Activated naive CD4-positive, alpha-beta T cell treated with anti-CD3 and anti-CD28 coated beads for 36 hours (primary cell): ENCODE measurements around the gene SSU72. TPM values are rescaled to one million over a fixed set of nuclear protein-coding genes. Genes with fewer than 3 reads are reported as not detected.
"Not testable (repeated sequence)": the region's sequence is repeated elsewhere in the genome, so short reads cannot be mapped to it uniquely, and the experiment has no call there.

ENCODE experiments used
- CTCF ChIA-PET: fragments of 350-600 bp; sonication (Branson Sonifier 250); formaldehyde crosslinking; loops from one replicate; lab custom pipeline; 2021; ENCODE audit warnings: antibody characterized with exemption; lab: Charles Lee
- DNase-seq: peaks from one replicate; pipeline ENCODE4 v3.0.0-alpha.2; 2020
- H3K27ac Mint-ChIP-seq: one replicate; pipeline ENCODE4 v1.8.0; 2021; ENCODE audit warnings: mild to moderate bottlenecking, mixed read lengths
- H3K27me3 Mint-ChIP-seq: one replicate; pipeline ENCODE4 v1.8.0; 2021; ENCODE audit warnings: low read depth, mixed read lengths
- H3K36me3 Mint-ChIP-seq: one replicate; pipeline ENCODE4 v1.8.0; 2021; ENCODE audit warnings: low read depth, mixed read lengths
- H3K4me1 Mint-ChIP-seq: one replicate; pipeline ENCODE4 v1.8.0; 2021; ENCODE audit warnings: low read depth, mixed read lengths
- H3K4me3 Mint-ChIP-seq: one replicate; pipeline ENCODE4 v1.8.0; 2021; ENCODE audit warnings: mild to moderate bottlenecking, moderate library complexity, mixed read lengths
- H3K9me3 Mint-ChIP-seq: one replicate; pipeline ENCODE4 v1.8.0; 2021; ENCODE audit warnings: mixed read lengths
- intact Hi-C: fragments of 100-400 bp; cut with micrococcal nuclease; formaldehyde crosslinking; loops from one replicate; pipeline ENCODE4 v1.15.1; 2023
- total RNA-seq, 2 experiments: library from RNA; stranded (reverse); gene quantifications; one replicate each; pipeline ENCODE4 v1.2.3, GENCODE V29; 2021

SSU72 gene
- total RNA-seq, 2 experiments from 2014 or later, result 91.6 to 95.9 TPM

DNA sequence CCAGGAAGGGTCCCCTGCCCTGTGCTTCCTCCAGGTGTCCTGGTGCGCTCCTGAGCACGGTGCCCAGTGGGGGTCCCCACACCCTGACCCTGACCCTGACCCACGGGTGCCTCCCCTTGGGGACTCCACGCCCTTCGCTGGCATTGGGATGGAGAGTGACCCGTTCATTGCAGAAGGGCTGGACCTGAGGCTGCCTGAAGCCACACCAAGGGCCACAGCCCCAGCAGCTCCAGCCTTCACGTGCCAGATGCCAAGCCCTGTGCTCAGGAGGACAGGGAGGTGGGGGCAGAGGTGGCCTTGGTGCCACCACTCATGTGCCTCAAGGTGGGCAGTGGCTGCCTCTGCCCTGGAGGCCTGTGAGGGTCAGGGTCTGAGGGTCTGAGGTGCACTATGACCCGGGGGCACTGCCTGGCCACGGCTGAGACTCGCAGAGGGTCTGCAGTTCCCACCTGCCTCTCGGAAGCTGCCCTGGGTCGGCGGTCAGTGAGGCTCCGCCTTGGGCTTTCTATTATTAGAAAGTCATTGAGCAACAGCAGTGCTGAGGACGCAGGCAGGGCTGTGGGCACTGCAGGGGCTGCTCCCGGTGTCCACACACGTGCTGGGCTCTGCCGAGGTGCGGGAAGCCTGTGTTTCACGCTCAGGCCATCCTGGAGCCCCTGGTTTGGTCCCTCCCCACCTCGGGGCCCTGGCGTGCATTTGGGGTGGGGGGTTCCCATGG lies 41.3 kb downstream of the SSU72 start:
- intact Hi-C loops, H3K4me3 Mint-ChIP-seq, DNase-seq, CTCF ChIA-PET, H3K27ac Mint-ChIP-seq, H3K4me1 Mint-ChIP-seq, H3K27me3 Mint-ChIP-seq, H3K9me3 Mint-ChIP-seq: not testable (repeated sequence)
- H3K36me3 Mint-ChIP-seq, result peaks cover 28% of the 10 kb centered on the region

DNA sequence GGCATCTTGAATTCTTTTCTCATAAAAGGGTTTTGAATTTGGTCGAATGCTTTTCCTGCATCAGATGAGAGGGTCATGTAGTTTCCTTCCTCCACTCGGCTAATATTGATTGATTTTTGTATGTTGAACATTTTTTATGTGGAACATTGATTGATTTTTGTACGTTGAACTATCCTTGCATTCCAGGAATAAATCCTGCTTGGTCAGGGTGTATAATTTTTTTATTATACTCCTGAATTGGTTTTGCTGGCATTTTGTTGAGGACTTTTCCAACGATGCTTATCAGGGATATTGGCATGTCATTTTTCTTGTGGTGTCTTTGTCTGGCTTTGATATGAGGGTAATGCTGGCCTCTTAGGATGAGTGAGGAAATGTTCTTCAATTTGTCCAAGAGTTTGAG lies 42.7 kb downstream of the SSU72 start:
- Mint-ChIP-seq H3K27ac (no peak overlapping the region), H3K9me3 (peaks cover 8% of the 10 kb centered on the region), H3K4me1 (no peaks in the 10 kb centered on the region), H3K4me3 (no peak overlapping the region), H3K36me3 (peaks cover 34% of the 10 kb centered on the region), H3K27me3 (no peaks in the 10 kb centered on the region)
- DNase-seq, result no peak
- CTCF ChIA-PET, result no interaction called here
- intact Hi-C loops, result no loop called here

DNA sequence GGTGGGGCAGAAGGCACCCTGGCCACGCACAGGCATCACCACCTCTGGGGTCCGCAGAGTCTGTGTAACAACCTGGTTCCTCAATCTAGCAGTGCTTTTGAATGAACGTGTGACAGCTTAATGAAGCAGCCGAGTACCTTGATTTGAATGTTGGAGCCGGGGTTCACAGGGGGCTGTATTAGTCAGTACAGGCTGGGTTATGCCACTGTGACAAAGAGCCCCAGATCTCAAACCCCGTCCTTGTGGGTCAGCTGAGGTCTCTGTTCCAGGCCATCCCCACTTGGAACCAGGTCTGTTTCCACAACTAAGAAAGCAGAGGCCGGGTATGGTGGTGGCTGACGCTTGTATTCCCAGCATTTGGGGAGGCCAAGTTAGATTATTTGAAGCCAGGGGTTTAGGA lies 44.7 kb downstream of the SSU72 start:
- Mint-ChIP-seq H3K9me3 (peaks cover 8% of the 10 kb centered on the region), H3K4me3 (no peak overlapping the region), H3K4me1 (no peaks in the 10 kb centered on the region), H3K36me3 (peaks cover 36% of the 10 kb centered on the region), H3K27ac (no peak overlapping the region), H3K27me3 (no peaks in the 10 kb centered on the region)
- CTCF ChIA-PET, result interaction anchor here (0.6 kb wide), 1 partner anchor 45 kb away, joined by 3 read pairs; no protein-coding TSS in a partner anchor
- intact Hi-C loops, result no loop called here
- no peak for DNase-seq

DNA sequence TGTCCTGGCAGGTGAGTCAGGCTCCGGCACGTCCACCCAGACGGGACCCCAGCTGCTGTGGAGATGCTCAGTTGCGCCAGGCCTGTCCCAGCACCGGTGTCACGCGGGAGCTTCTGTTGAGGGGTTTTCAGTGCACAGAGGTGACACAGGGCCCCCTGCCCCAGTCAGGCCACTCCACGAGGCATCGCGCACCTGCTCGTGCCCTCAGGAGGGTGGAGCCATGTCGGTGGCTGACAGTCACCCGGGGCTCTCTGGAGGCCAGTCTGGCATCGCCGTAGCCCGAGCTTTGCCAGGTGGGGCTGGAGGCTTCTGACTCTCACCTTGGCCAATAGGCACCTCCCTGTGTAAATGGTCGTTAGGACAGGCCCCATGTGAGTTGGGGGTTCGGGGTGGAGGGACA lies 45.3 kb downstream of the SSU72 start:
- no peak overlapping the region for H3K4me3 Mint-ChIP-seq
- peaks cover 36% of the 10 kb centered on the region for H3K36me3 Mint-ChIP-seq
- H3K27ac Mint-ChIP-seq, result no peak overlapping the region
- intact Hi-C loops, result no loop called here
- no peaks in the 10 kb centered on the region for H3K27me3 Mint-ChIP-seq
- no peak for DNase-seq
- H3K9me3 Mint-ChIP-seq, result peaks cover 8% of the 10 kb centered on the region
- H3K4me1 Mint-ChIP-seq, result no peaks in the 10 kb centered on the region
- CTCF ChIA-PET, result no interaction called here

DNA sequence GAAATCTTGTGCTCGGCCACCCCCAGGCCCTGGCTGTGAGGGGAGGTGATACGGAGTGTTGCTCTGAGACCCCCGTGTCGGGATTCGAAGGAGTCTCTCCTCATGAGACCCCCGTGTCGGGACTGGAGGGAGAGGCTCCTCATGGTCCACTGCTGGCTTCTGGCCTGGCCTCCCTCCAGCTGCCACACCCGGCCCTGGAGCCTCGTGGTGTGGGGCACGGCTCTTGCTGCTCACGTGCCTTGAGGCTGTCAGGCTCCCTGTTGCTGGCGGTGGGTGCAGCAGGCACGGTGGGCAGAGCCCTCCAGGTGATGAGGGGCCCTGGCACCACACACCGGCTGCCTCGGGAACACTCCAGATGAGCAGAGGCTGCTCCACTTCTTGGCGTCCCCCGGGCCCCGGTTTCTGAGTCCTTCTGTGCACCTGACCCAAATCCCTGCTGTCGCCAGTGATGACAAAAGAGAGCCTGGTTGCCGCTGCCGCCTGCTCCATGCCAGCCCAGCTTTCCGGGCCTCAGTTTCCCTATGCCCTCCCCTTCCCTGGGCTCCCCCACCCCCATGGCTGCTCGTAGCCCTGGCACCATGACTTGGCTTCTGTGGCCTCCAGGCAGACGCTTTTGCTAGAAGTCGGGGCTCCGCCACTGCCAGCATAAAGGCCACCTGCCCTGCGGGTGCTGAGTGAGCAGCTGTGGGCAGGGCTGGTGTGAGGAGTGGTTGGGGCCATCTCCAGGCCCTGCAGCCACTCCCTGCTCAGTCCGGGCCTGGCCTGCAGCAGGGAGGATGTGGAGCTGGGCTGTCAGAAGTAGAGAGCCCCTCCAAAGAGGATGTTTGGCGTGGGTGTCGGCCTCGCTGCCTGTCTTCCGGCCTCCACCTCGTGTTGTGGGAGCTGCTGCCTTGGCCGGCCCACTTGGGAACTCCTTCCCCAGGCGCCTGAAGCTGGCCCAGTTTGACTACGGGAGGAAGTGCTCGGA lies 46.1 kb downstream of the SSU72 start:
- intact Hi-C loops, result no loop called here
- Mint-ChIP-seq H3K4me1 (no peaks in the 10 kb centered on the region), H3K36me3 (peaks cover 38% of the 10 kb centered on the region), H3K9me3 (peaks cover 8% of the 10 kb centered on the region), H3K27me3 (no peaks in the 10 kb centered on the region), H3K4me3 (no peak overlapping the region), H3K27ac (no peak overlapping the region)
- CTCF ChIA-PET, result no interaction called here
- DNase-seq, result no peak

DNA sequence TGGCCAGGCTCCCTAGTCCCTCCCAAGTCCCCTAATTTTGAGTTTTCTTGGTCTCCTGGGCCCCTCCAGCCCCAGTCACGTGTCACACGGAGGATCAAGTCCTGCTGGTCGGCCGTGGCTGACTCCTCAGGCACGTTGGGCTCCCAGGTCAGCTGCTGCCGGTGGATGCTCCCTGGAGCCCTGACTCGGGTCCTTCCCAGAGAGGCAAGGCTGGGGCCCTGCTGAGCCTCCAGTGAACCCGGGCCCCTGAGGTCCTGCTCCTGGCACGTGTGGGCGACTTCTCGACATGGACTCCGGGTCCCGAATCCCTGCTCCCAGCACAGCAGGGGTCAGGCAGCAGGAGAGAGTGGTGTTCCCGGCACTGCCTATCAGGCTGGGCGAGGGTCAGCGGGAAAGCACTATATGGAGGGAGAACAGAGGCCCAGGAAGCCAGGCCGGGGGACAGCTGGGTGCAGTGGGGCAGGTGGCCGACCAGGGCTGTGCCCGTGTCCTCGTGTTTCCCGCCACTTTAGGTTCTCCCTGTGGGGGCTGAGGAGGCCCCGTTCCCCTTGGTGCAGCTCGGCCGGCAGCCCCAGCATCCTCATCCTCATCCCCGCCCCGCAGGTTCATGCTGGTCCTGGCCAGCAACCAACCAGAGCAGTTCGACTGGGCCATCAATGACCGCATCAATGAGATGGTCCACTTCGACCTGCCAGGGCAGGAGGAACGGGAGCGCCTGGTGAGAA lies 47.4 kb downstream of the SSU72 start:
- Mint-ChIP-seq H3K27me3 (no peaks in the 10 kb centered on the region), H3K9me3 (peaks cover 8% of the 10 kb centered on the region), H3K36me3 (peaks cover 36% of the 10 kb centered on the region), H3K4me1 (no peaks in the 10 kb centered on the region), H3K4me3 (no peak overlapping the region), H3K27ac (no peak overlapping the region)
- CTCF ChIA-PET, result no interaction called here
- no peak for DNase-seq
- intact Hi-C loops, result no loop called here

DNA sequence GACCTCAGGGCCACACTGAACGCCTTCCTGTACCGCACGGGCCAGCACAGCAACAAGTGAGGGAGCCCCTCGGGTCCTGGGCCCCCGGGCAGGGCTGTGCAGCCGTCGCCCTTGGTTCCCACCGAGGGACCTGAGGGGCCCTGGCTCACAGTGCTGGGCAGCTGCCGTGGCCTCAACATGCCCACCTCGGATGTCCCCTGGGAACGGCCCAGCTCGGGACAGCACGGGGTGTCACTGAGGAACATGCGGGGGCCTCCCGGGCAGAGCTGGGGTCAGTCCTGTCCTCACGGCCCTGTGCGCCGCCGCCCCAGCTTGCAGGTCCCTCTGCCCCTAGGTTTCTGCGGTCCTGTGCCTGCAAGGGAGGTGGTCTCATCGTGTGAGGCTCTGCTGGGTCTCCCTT lies 48.2 kb downstream of the SSU72 start:
- H3K4me3 Mint-ChIP-seq, intact Hi-C loops, H3K27ac Mint-ChIP-seq, DNase-seq, H3K4me1 Mint-ChIP-seq, CTCF ChIA-PET, H3K9me3 Mint-ChIP-seq, H3K27me3 Mint-ChIP-seq: not testable (repeated sequence)
- peaks cover 31% of the 10 kb centered on the region for H3K36me3 Mint-ChIP-seq

DNA sequence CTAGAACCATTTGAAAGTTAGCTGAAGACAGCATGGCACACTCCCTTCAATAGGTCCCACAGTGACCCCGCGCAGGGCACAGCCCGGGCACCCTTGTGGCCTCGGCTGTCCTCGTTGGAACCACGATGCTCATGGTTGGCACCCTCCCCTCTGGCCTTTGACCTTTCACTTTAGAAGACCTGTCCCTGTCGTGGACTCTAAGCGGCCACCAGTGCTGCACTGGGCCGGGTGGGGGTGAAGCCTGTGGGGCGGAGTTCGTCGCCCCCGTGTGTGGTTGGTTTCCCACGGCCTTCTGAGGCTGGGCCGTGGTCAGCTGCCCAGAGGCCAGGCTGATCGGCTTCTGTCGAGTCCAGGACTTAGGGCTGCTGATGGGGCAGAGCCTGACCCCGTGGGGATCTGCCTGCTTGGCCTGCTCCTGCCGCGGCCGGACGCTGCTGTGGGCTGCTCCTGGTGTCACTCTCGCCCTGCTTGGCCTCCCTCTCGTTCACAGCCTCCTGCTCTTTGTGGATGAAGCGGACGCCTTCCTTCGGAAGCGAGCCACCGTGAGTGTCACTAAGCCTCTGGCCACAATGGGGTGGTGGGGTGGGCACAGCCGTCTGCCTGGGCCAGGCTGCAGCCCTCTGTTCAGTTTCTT lies 49.8 kb downstream of the SSU72 start:
- H3K4me1 Mint-ChIP-seq, H3K27ac Mint-ChIP-seq, CTCF ChIA-PET, H3K9me3 Mint-ChIP-seq, H3K4me3 Mint-ChIP-seq, DNase-seq, intact Hi-C loops, H3K27me3 Mint-ChIP-seq: not testable (repeated sequence)
- H3K36me3 Mint-ChIP-seq, result peaks cover 19% of the 10 kb centered on the region

DNA sequence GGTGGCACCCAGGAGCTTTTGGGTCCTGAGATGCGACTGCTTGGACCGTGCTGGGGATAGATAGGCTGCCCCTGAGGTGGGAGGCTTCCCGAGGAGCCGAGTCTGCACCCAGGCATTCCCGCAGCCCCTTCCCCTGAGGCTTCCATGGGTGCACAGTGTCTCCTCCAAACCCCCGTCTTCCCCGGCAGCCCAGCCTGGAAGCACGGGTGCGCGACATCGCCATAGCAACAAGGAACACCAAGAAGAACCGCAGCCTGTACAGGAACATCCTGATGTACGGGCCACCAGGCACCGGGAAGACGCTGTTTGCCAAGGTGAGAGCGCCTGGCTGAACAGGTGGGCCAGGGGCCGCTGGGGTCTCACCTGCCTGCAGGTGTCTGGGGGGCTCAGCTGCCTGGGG lies 51.0 kb downstream of the SSU72 start:
- H3K4me3 Mint-ChIP-seq, H3K4me1 Mint-ChIP-seq, DNase-seq, H3K27me3 Mint-ChIP-seq, intact Hi-C loops, H3K9me3 Mint-ChIP-seq, H3K27ac Mint-ChIP-seq, CTCF ChIA-PET: not testable (repeated sequence)
- peaks cover 11% of the 10 kb centered on the region for H3K36me3 Mint-ChIP-seq

DNA sequence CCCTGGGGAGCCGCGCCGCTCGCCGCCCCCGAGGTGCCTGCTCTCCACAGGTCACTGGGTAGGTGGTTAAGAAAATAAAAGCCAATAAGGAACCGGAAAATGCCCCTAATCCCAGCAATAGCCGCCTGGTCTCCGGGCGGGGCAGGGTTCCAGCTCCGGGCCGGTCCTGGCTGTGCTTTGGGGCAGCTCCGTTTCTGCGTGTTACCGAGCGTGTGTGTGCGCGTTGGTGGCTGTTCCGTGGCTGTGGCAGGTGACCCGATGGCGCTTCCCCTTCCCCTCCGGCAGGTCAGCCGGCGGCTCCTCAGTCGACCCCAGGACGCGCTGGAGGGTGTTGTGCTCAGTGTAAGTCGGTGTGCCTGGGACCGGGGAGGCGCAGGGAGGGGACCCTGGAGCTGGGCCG lies 51.4 kb downstream of the SSU72 start:
- H3K27me3 Mint-ChIP-seq, result not testable (repeated sequence)
- peaks cover 14% of the 10 kb centered on the region for H3K36me3 Mint-ChIP-seq

DNA sequence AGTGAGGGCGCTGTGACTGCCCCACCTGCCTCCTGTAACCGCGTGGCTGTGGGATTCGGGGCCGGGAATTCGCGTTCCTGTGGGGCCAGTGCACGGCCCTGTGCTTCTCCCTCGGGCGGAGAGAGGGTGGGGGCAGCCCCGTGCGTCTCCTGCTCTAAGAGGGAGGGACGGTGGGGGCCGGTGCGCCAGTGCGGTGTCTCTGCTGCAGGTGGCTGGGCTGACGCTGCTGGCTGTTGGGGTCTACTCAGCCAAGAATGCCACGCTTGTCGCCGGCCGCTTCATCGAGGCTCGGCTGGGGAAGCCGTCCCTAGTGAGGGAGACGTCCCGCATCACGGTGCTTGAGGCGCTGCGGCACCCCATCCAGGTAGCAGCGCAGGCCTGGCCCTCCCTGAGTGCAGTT lies 52.1 kb downstream of the SSU72 start:
- DNase-seq, CTCF ChIA-PET, H3K4me3 Mint-ChIP-seq, H3K4me1 Mint-ChIP-seq, H3K9me3 Mint-ChIP-seq, H3K27ac Mint-ChIP-seq, H3K27me3 Mint-ChIP-seq, intact Hi-C loops: not testable (repeated sequence)
- H3K36me3 Mint-ChIP-seq, result peaks cover 16% of the 10 kb centered on the region

More for the DNA sequence above, 51.4 kb downstream of the SSU72 start:
- CTCF ChIA-PET, DNase-seq, intact Hi-C loops, H3K4me1 Mint-ChIP-seq, H3K27ac Mint-ChIP-seq, H3K4me3 Mint-ChIP-seq, H3K9me3 Mint-ChIP-seq: not testable (repeated sequence)

DNA sequence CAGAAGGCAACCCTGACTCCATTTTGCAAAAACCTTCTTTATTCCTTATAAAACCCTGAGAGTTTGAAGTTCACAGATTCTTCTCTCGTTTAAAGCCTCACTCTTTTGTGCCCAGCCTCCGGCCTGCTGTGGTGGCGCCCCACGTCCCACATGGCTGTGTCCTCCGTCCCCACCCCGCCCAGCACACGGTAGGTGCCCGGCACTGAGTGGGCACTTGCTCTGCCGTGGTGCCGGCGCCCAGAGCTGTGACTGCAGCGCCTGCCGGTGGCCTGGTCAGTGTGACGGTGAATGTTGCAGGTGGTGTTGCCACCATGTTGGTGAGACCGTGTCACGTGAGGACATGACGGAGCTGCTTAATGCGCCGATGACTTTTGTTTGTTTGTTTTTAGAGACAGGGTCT lies 53.3 kb downstream of the SSU72 start:
- CTCF ChIA-PET, result no interaction called here
- H3K27ac Mint-ChIP-seq, result no peak overlapping the region
- H3K4me3 Mint-ChIP-seq, result no peak overlapping the region
- intact Hi-C loops, result no loop called here
- H3K9me3 Mint-ChIP-seq, result no peaks in the 10 kb centered on the region
- no peaks in the 10 kb centered on the region for H3K27me3 Mint-ChIP-seq
- no peaks in the 10 kb centered on the region for H3K4me1 Mint-ChIP-seq
- DNase-seq, result no peak
- H3K36me3 Mint-ChIP-seq, result peaks cover 13% of the 10 kb centered on the region
